Measurements from ENCODE around the gene BBOX1.

GRCh38 chr11:27094120-27094519, 53.5 kb downstream of the BBOX1 start:
- TF ChIP-seq GATA2 (IDR thresholded peaks at IDR 0.05; ENCODE audit: low read depth, low read length) (no peak), GATA3 (IDR thresholded peaks at IDR 0.05; ENCODE audit: low read depth, low read length) (no peak)
